GM19043 (cell line): ENCODE results near the gene SRSF7.
A peak's percentile ranks its signal among the peaks of the same experiment; 100 is the strongest.
"Not testable (repeated sequence)": the region's sequence is repeated elsewhere in the genome, so short reads cannot be mapped to it uniquely, and the experiment has no call there.

Experiments used
- ATAC-seq: cut with Tn5 transposase; IDR thresholded peaks from one replicate; pipeline ENCODE4 v1.9.1; 2021; ENCODE audit warnings: low read depth; ENCODE audit not compliant: unreplicated experiment

The SRSF7 gene

GRCh38 chr2:38750891-38751595, at the start of gene SRSF7:
Gene SRSF7, minus strand, starts transcription at chr2:38751361. Its CDS starts 105 bp downstream, at chr2:38751256.
- peak; percentile 76 for ATAC-seq

- no peak for ATAC-seq
Measured at GRCh38 chr2:38797953-38798352, 46.8 kb upstream of the SRSF7 start.

DNA sequence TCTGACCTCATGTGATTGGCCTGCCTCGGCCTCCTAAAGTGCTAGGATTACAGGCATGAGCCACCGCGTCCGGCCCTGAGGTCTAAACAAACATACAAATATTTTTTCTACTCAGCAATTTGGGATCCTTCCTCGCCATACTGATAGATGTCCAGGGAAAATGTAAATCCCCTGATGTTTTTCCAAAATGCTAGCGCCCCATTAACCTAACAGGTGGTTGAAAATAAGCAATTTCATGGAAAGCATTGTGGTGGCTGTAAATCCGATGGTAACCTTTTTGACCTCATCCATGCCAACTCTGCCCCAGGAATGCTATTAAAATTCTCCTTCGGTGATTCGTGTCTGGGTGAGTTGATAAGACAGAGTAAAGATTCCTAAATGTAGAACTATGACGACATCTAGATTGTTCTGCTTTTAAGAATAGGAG, 46.1 kb upstream of the SRSF7 start:
- ATAC-seq, result no peak

DNA sequence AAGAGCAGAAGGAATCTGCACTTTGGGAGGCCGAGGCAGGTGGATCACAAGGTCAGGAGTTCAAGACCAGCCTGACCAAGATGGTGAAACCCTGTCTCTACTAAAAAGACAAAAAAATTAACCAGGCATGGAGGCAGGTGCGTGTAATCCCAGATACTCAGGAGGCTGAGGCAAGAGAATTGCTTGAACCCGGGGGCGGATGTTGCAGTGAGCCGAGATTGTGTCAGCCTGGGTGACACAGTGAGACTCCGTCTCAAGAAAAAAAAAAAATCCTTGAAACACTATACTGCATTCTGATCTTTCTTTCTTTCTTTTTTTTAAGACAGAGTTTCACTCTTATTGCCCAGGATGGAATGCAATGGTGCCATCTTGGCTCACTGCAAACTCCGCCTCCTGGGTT, 43.9 kb upstream of the SRSF7 start:
- ATAC-seq, result not testable (repeated sequence)

DNA sequence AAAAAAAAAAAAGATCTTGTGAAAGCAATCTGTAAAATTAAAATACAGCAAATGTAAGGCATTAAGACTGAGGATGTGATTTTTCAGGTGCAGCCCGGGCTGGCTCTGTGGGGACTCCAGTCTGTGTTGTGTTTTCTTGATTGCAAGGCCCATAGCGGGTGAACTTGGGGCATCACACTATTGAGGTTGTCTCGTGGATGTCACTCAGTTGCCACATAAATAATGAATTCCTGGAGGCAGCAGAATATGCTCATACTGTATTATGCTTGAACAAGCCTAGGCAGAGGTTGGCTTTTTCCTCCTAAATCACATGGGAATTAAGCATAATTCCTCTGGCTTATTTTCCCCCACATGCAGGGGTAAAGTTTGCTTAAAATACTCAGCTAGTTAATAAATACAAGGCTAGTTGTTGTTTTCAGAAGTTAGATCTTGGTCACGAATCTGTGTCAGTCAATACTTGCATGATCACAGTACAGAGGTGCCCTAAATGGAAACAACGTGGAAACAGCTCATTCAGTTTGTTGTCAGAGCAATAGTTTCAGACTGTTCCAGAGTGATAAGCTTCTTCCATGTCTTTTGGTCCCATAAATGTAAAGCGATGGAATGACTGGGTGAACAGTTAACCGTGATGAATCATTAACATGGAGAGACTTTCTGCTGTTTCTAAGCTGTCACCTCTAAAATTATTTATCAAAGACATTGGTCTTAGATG, 43.2 kb upstream of the SRSF7 start:
- ATAC-seq, result no peak

DNA sequence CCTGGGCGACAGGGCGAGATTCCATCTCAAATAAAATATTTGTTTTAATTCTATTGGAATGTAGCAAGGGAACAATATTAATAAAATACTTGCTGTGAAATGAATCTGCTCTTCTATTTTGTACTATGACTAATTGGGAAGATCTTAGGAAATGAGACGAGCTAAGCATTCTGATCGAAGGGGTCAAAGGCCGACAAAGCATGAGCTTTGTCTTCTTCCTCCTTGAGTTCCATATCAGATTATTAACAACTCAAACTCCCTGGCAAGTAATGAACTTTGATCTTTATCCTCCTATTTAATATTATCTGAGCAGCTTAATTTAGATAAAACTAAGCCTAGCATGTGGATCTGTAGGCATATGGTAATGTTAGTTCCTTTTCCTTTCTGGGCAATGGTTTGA, 42.4 kb upstream of the SRSF7 start:
- ATAC-seq, result no peak

GRCh38 chr2:38792751-38793150, 41.6 kb upstream of the SRSF7 start:
- no peak for ATAC-seq

DNA sequence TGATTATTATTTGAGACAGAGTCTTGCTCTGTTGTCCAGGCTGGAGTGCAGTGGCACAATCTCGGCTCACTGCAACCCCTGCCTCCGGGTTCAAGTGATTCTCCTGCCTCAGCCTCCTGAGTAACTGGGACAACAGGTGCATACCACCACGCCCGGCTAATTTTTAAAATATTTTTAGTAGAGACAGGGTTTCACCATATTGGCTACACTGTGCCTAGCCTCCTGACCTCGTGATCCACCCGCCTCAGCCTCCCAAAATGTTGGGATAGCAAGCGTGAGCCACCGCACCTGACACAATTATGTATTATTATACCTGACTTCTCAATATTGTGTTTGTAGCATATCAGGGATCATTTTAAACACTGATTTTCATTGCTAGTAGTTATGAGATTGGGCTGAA, 41.2 kb upstream of the SRSF7 start:
- ATAC-seq, result not testable (repeated sequence)

GRCh38 chr2:38791744-38792143, 40.6 kb upstream of the SRSF7 start:
- ATAC-seq, result no peak

GRCh38 chr2:38789691-38790090, 38.5 kb upstream of the SRSF7 start:
- no peak for ATAC-seq

DNA sequence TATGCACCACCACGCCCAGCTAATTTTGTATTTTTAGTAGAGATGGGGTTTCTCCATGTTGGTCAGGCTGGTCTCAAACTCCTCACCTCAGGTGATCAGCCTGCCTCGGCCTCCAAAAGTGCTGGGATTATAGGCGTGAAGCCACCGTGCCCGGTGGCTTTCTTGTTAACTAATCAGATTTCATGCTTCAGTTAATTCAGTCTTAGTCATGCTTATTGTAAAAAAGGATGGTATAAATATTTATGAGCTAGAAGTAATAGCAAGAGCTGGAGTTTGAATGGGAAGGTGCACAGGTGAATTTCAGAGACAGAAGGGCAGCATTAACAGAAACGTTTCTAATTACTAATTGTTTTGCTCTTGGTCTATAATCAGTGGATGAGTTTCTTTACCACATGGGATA, 37.1 kb upstream of the SRSF7 start:
- ATAC-seq, result no peak

GRCh38 chr2:38783586-38783985, 32.4 kb upstream of the SRSF7 start:
- no peak for ATAC-seq

DNA sequence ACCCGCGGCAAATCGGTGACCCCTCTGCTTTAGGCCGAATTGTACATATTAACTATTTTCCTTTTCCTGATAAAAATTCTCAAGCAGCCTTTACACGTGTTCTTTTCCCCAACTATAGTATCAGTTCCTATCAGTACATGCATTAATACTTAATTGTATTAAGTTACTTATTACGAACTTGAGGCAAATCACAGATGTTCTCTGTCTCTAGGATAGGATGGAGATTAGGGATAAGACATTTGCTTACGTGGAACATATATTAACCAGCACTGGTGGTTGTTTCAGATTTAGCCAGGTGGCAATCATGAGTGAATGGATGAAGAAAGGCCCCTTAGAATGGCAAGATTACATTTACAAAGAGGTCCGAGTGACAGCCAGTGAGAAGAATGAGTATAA, 27.5 kb upstream of the SRSF7 start:
- no peak for ATAC-seq

GRCh38 chr2:38776531-38776930, 25.4 kb upstream of the SRSF7 start:
- ATAC-seq, result no peak

DNA sequence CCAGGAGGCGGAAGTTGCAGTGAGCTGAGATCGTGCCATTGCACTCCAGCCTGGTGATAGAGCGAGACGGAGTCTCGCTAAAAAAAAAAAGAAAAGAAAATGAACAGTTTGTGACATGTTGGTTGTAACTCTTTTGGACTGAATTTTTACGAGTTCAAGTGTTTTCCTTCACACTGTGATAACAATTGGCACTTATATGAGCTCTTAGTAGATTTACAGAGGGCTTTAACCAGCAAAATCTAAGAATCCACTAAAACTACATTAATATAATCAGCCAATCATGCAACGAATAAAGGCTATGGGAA, 24.7 kb upstream of the SRSF7 start:
- no peak for ATAC-seq

DNA sequence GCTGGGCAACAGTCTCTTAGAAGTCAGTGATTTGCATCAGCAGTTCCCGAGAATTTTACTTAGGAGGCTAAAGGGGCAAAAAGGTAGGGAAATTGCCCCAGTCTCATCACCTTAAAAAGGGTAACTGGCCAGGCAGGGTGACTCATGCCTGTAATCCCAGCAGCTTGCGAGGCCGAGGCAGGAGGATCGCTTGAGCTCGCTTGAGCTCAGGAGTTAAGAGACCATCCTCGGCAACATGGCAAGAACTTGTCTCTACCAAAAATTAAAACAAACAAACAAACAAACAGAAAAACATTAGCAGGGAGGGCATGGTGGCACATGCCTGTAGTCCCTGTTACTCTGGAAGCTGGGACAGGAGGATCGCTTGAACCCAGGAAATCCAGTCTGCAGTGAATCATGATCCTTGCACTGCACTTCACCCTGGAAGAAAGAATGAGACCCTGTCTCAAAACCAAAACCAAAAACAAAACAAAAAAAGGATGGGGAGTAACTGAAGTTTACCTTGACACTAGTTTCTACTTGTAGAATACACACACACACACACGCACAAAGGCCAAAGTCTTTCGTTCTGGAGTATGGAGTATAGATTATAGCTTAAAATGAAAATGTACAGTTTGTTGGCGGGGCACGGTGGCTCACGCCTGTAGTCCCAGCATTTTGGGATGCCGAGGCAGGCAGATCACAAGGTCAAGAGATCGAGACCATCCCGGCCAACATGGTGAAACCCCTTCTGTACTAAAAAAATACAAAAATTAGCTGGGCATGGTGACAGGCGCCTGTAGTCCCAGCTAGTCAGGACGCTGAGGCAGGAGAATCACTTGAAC, 24.1 kb upstream of the SRSF7 start:
- ATAC-seq, result no peak

DNA sequence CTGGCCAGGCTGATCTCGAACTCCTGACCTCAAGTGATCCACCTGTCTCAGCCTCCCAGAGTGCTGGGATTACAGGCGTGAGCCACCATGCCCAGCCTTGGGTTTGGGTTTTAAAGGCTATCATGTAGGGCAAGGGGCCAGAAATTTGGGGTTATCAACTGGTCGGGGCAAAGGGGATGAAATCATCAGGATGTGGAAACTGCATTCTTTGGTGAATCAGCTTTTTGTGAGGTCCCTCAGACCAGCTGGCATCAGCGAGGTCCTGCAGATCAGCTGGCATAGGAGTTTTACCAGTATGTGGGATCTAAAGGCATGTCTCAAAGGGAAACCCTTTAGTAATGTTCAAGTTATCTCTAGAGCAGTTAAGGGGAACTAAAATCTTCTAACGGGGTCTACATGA, 20.5 kb upstream of the SRSF7 start:
- no peak for ATAC-seq

GRCh38 chr2:38765551-38765950, 14.4 kb upstream of the SRSF7 start:
- ATAC-seq, result no peak

DNA sequence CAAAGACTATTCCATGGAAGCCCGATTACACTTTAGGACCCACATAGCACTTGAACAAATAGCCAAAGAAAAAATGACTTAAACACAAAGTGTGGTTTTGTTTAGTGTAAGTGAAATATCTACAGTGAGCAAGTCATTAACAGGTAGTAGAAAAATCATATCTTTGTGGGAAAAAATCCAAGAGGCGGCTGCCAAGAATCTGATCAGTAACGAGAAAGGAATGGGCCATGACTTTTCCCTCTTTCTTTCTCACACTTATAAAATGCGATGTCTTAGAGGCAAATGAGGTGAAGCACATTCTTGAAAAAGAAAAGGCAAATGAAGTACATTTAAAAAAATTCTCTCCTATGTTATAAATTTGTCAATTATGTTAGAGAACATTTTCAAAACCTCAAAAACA, 14.0 kb upstream of the SRSF7 start:
- ATAC-seq, result no peak

DNA sequence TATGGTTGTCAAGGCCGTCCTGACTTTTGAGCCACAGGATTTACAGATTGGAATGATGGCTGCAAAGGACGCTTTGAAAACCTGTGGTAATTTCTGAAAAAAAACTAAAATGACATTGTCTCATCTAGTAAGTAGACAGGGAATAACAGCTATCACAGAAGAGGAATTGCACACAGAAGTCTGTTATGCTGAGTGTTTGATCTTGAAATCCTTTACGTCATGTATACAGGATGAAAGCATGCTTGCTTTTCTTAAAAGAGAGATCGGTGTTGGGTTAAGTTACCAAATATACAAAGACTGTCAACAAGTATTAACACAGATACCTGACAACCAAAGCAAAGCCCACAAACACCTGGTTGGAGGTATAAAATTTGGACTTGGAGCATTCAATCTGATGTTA, 12.6 kb upstream of the SRSF7 start:
- no peak for ATAC-seq

DNA sequence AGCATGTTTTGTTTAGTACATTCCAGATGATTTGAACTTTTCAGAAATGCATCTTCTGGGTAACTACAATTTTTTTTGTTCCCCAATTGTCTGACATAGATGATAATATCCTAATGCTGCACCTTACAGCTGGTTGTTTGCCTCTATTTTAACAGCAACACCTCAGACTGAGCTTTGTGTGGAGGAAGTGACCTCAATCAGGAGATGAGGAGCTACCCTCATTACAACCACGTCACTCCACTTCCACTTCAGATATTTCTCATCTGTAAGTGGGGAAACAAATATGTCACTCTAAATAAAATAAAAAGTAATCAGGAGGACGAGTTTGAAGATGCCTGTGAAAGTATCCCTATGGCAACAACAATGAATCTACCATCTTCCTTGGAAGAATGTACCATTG, 12.1 kb upstream of the SRSF7 start:
- no peak for ATAC-seq

GRCh38 chr2:38755891-38756290, 4.7 kb upstream of the SRSF7 start:
- not testable (repeated sequence) for ATAC-seq
